Measurements from ENCODE around the gene FAM83G. TPM values are rescaled to one million over a fixed set of nuclear protein-coding genes. Genes with fewer than 3 reads are reported as not detected.

The FAM83G gene
- total RNA-seq, 1 donor from 2014 or later = 8.2 TPM

GRCh38 chr17:18963126-18964017 lies 41.2 kb downstream of the FAM83G start:
- no peaks in the 10 kb centered on the region for H3K9me3 Mint-ChIP-seq (ENCODE audit: low read depth)
- peak; percentile 85 for DNase-seq (ENCODE audit: low spot score)

DNA sequence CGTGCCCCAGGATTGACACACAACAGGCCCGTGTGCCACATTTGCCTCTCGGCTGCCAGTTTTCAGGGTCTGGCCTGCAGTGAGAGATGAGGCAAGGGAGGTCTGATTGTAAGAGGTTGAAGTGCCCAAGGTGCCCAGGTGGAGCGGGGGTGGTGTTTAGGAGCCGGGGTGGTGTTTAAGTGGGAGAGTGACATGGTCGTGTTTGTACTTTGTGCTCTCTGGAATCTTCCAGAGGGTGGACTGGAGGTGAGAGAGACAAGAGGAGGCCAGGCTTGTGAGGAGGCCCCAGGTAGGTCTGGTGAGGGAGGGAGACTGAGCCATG lies 42.1 kb downstream of the FAM83G start:
- H3K36me3 Mint-ChIP-seq (ENCODE audit: low read depth) = no peaks in the 10 kb centered on the region
- H3K27ac Mint-ChIP-seq (ENCODE audit: unreplicated experiment) = no peak overlapping the region
- no peak for DNase-seq (ENCODE audit: low spot score)
- H3K9me3 Mint-ChIP-seq (ENCODE audit: low read depth) = no peaks in the 10 kb centered on the region
- no peaks in the 10 kb centered on the region for H3K27me3 Mint-ChIP-seq (ENCODE audit: low read depth)
- peaks cover 12% of the 10 kb centered on the region for H3K4me1 Mint-ChIP-seq (ENCODE audit: low read depth)
- no peak overlapping the region for H3K4me3 Mint-ChIP-seq (ENCODE audit: unreplicated experiment)
- TF ChIP-seq CTCF (IDR thresholded peaks at IDR 0.05) = no peak

More at GRCh38 chr17:18963126-18964017, 41.2 kb downstream of the FAM83G start:
- H3K36me3 Mint-ChIP-seq (ENCODE audit: low read depth) = no peaks in the 10 kb centered on the region
- TF ChIP-seq CTCF (IDR thresholded peaks at IDR 0.05) = no peak
- H3K27ac Mint-ChIP-seq (ENCODE audit: unreplicated experiment) = no peak overlapping the region
- no peak overlapping the region for H3K4me3 Mint-ChIP-seq (ENCODE audit: unreplicated experiment)
- peaks cover 15% of the 10 kb centered on the region for H3K4me1 Mint-ChIP-seq (ENCODE audit: low read depth)
- no peaks in the 10 kb centered on the region for H3K27me3 Mint-ChIP-seq (ENCODE audit: low read depth)

GRCh38 chr17:18961634-18962493 lies 42.7 kb downstream of the FAM83G start:
- Mint-ChIP-seq H3K36me3 (ENCODE audit: low read depth) (no peaks in the 10 kb centered on the region), H3K4me3 (ENCODE audit: unreplicated experiment) (no peak overlapping the region), H3K27ac (ENCODE audit: unreplicated experiment) (no peak overlapping the region), H3K9me3 (ENCODE audit: low read depth) (no peaks in the 10 kb centered on the region), H3K27me3 (ENCODE audit: low read depth) (no peaks in the 10 kb centered on the region), H3K4me1 (ENCODE audit: low read depth) (peaks cover 6% of the 10 kb centered on the region)
- TF ChIP-seq CTCF (IDR thresholded peaks at IDR 0.05) = no peak
- DNase-seq (ENCODE audit: low spot score) = no peak

GRCh38 chr17:18960803-18961511 lies 43.6 kb downstream of the FAM83G start:
- H3K27ac Mint-ChIP-seq (ENCODE audit: unreplicated experiment) = no peak overlapping the region
- no peak overlapping the region for H3K4me3 Mint-ChIP-seq (ENCODE audit: unreplicated experiment)
- H3K27me3 Mint-ChIP-seq (ENCODE audit: low read depth) = no peaks in the 10 kb centered on the region

More at GRCh38 chr17:18960803-18961511, 43.6 kb downstream of the FAM83G start:
- Mint-ChIP-seq H3K9me3 (ENCODE audit: low read depth) (no peaks in the 10 kb centered on the region), H3K4me1 (ENCODE audit: low read depth) (peaks cover 5% of the 10 kb centered on the region), H3K36me3 (ENCODE audit: low read depth) (no peaks in the 10 kb centered on the region)
- no peak for DNase-seq (ENCODE audit: low spot score)
- peak; percentile 96 for TF ChIP-seq CTCF (IDR thresholded peaks at IDR 0.05)

Measured in chondrocyte (in vitro differentiated cells).